CD8-positive, alpha-beta memory T cell (primary cell): ENCODE data around the gene LMAN2L. TPM values are rescaled to one million over a fixed set of nuclear protein-coding genes. Genes with fewer than 3 reads are reported as not detected.

Experiments
- CTCF ChIA-PET: fragments of 350-600 bp; sonication (Branson Sonifier 250); formaldehyde crosslinking; loops from one replicate; lab custom pipeline; 2021; ENCODE audit warnings: antibody characterized with exemption; lab: Charles Lee
- POLR2A ChIA-PET: fragments of 350-600 bp; sonication (Branson Sonifier 250); formaldehyde crosslinking; loops from one replicate; lab custom pipeline; 2021; ENCODE audit warnings: antibody characterized with exemption; lab: Charles Lee
- DNase-seq, 5 donors: peaks; one replicate each; pipeline versions ENCODE4 v3.0.0 to v3.0.0-alpha.2; 2020 to 2022; ENCODE audit warnings: mixed read lengths in 1 of 5
- H3K27ac ChIP-seq: one replicate; pipeline ENCODE4 v1.7.0; 2013; ENCODE audit warnings: low read depth, mild to moderate bottlenecking, low read length, moderate library complexity
- H3K27me3 ChIP-seq: 2 replicates; pipeline ENCODE4 v1.7.0; 2013; ENCODE audit warnings: low read length, mild to moderate bottlenecking; ENCODE audit not compliant: insufficient read depth, poor library complexity, severe bottlenecking
- H3K36me3 ChIP-seq: 2 replicates; pipeline ENCODE4 v1.7.0; 2013; ENCODE audit warnings: mild to moderate bottlenecking, low read length, moderate library complexity; ENCODE audit not compliant: insufficient read depth
- H3K4me1 ChIP-seq: 2 replicates; pipeline ENCODE4 v1.7.0; 2013; ENCODE audit warnings: mild to moderate bottlenecking, low read length, moderate library complexity; ENCODE audit not compliant: insufficient read depth
- H3K4me3 ChIP-seq: 2 replicates; pipeline ENCODE4 v1.7.0; 2013; ENCODE audit warnings: mild to moderate bottlenecking, low read length
- H3K9me3 ChIP-seq: 2 replicates; pipeline ENCODE4 v1.7.0; 2013; ENCODE audit warnings: mild to moderate bottlenecking, low read length
- H3K27ac Mint-ChIP-seq, 8 donors: one replicate each; pipeline ENCODE4 v1.8.0; 2020 to 2021; ENCODE audit warnings: mixed read lengths in 8 of 8, mild to moderate bottlenecking in 6 of 8, inconsistent platforms in 3 of 8, moderate library complexity in 3 of 8
- H3K27me3 Mint-ChIP-seq, 2 donors: one replicate each; pipeline ENCODE4 v1.8.0; 2020 to 2021; ENCODE audit warnings: mixed read lengths in 2 of 2, mild to moderate bottlenecking in 1 of 2, moderate library complexity in 1 of 2
- H3K36me3 Mint-ChIP-seq, 3 donors: one replicate each; pipeline ENCODE4 v1.8.0; 2020 to 2021; ENCODE audit warnings: mixed read lengths in 3 of 3, inconsistent platforms in 1 of 3, mild to moderate bottlenecking in 1 of 3
- H3K4me1 Mint-ChIP-seq, 3 donors: one replicate each; pipeline ENCODE4 v1.8.0; 2020 to 2021; ENCODE audit warnings: mixed read lengths in 3 of 3, inconsistent platforms in 1 of 3, mild to moderate bottlenecking in 1 of 3
- H3K4me3 Mint-ChIP-seq, 7 donors: one replicate each; pipeline ENCODE4 v1.8.0; 2020 to 2021; ENCODE audit warnings: mixed read lengths in 7 of 7, mild to moderate bottlenecking in 6 of 7, moderate library complexity in 4 of 7, inconsistent platforms in 2 of 7
- H3K9me3 Mint-ChIP-seq, 5 donors: one replicate each; pipeline ENCODE4 v1.8.0; 2020 to 2022; ENCODE audit warnings: mixed read lengths in 5 of 5, mild to moderate bottlenecking in 3 of 5, moderate library complexity in 2 of 5, inconsistent platforms in 1 of 5
- polyA plus RNA-seq: library from polyadenylated mRNA; unstranded; fragments of 300-500 nt; fragmentation: Illumina TruSeq; gene quantifications from one replicate; pipeline ENCODE4 v1.2.3, GENCODE V29; 2021
- total RNA-seq, 2 experiments: library from RNA; stranded (reverse); gene quantifications; one replicate each; pipeline ENCODE4 v1.2.3, GENCODE V29; 2021

The LMAN2L gene
- total and polyA plus RNA-seq, 3 experiments from 2014 or later: 9.4 to 25.9 (median 9.9) TPM

GRCh38 chr2:96685577-96686459, 54.0 kb downstream of the LMAN2L start:
- peaks cover 5 to 13% of the 10 kb centered on the region in 2 donors for H3K27me3 Mint-ChIP-seq
- ChIA-PET CTCF (no interaction called here), POLR2A (no interaction called here)
- Histone ChIP-seq H3K27me3 (no peaks in the 10 kb centered on the region), H3K4me3 (no peak overlapping the region), H3K27ac (no peak overlapping the region), H3K9me3 (no peaks in the 10 kb centered on the region), H3K4me1 (no peaks in the 10 kb centered on the region), H3K36me3 (no peaks in the 10 kb centered on the region)
- H3K4me3 Mint-ChIP-seq: no peak overlapping the region
- no peaks in the 10 kb centered on the region for H3K36me3 Mint-ChIP-seq
- H3K27ac Mint-ChIP-seq: no peak overlapping the region
- H3K9me3 Mint-ChIP-seq: no peaks in the 10 kb centered on the region
- DNase-seq: no peak
- no peaks in the 10 kb centered on the region for H3K4me1 Mint-ChIP-seq

GRCh38 chr2:96684883-96685576, 54.8 kb downstream of the LMAN2L start:
- no peaks in the 10 kb centered on the region for H3K27me3 ChIP-seq
- no peak overlapping the region for H3K4me3 ChIP-seq
- no peak overlapping the region for H3K27ac ChIP-seq
- Mint-ChIP-seq H3K27ac (no peak overlapping the region), H3K4me3 (no peak overlapping the region), H3K4me1 (no peaks in the 10 kb centered on the region), H3K27me3 (peaks cover 5 to 13% of the 10 kb centered on the region in 2 donors), H3K9me3 (no peaks in the 10 kb centered on the region), H3K36me3 (no peaks in the 10 kb centered on the region)
- H3K36me3 ChIP-seq: no peaks in the 10 kb centered on the region
- CTCF ChIA-PET: no interaction called here
- DNase-seq: no peak
- H3K9me3 ChIP-seq: no peaks in the 10 kb centered on the region
- H3K4me1 ChIP-seq: no peaks in the 10 kb centered on the region
- POLR2A ChIA-PET: interaction anchor here (0.6 kb wide), 1 partner anchor 18 kb away, joined by 3 read pairs; no protein-coding TSS in a partner anchor

- POLR2A ChIA-PET: interaction anchor here (0.6 kb wide), 1 partner anchor 19 kb away, joined by 3 read pairs; no protein-coding TSS in a partner anchor
Observed at GRCh38 chr2:96683972-96684820, 55.7 kb downstream of the LMAN2L start.

GRCh38 chr2:96683307-96683706, 56.6 kb downstream of the LMAN2L start:
- Histone ChIP-seq H3K27me3 (no peaks in the 10 kb centered on the region), H3K4me1 (no peaks in the 10 kb centered on the region), H3K9me3 (no peaks in the 10 kb centered on the region), H3K36me3 (no peaks in the 10 kb centered on the region), H3K27ac (no peak overlapping the region), H3K4me3 (no peak overlapping the region)
- Mint-ChIP-seq H3K27me3 (peaks cover 6 to 17% of the 10 kb centered on the region in 2 donors), H3K4me3 (no peak overlapping the region), H3K36me3 (no peaks in the 10 kb centered on the region), H3K9me3 (no peaks in the 10 kb centered on the region), H3K27ac (no peak overlapping the region), H3K4me1 (no peaks in the 10 kb centered on the region)
- CTCF ChIA-PET: no interaction called here
- DNase-seq: no peak
- POLR2A ChIA-PET: no interaction called here

More at GRCh38 chr2:96683972-96684820, 55.7 kb downstream of the LMAN2L start:
- Histone ChIP-seq H3K4me1 (no peaks in the 10 kb centered on the region), H3K4me3 (no peak overlapping the region), H3K27me3 (no peaks in the 10 kb centered on the region), H3K9me3 (no peaks in the 10 kb centered on the region), H3K36me3 (no peaks in the 10 kb centered on the region), H3K27ac (no peak overlapping the region)
- H3K4me1 Mint-ChIP-seq: no peaks in the 10 kb centered on the region
- no peak overlapping the region for H3K27ac Mint-ChIP-seq
- no peak overlapping the region for H3K4me3 Mint-ChIP-seq
- DNase-seq: no peak
- H3K9me3 Mint-ChIP-seq: no peaks in the 10 kb centered on the region
- CTCF ChIA-PET: no interaction called here
- peaks cover 6 to 17% of the 10 kb centered on the region in 2 donors for H3K27me3 Mint-ChIP-seq
- no peaks in the 10 kb centered on the region for H3K36me3 Mint-ChIP-seq

- POLR2A ChIA-PET: no interaction called here
- Histone ChIP-seq H3K4me1 (no peaks in the 10 kb centered on the region), H3K27me3 (no peaks in the 10 kb centered on the region), H3K27ac (no peak overlapping the region), H3K36me3 (no peaks in the 10 kb centered on the region), H3K4me3 (no peak overlapping the region), H3K9me3 (no peaks in the 10 kb centered on the region)
- H3K4me3 Mint-ChIP-seq: no peak overlapping the region
- no peak overlapping the region for H3K27ac Mint-ChIP-seq
- DNase-seq: no peak
- H3K4me1 Mint-ChIP-seq: no peaks in the 10 kb centered on the region
- peaks cover 5 to 11% of the 10 kb centered on the region in 2 donors for H3K27me3 Mint-ChIP-seq
- CTCF ChIA-PET: no interaction called here
- H3K36me3 Mint-ChIP-seq: no peaks in the 10 kb centered on the region
- no peaks in the 10 kb centered on the region for H3K9me3 Mint-ChIP-seq
Observed at GRCh38 chr2:96681540-96681939, 58.3 kb downstream of the LMAN2L start.

GRCh38 chr2:96680561-96681141, 59.2 kb downstream of the LMAN2L start:
- H3K36me3 Mint-ChIP-seq: no peaks in the 10 kb centered on the region
- POLR2A ChIA-PET: no interaction called here
- CTCF ChIA-PET: no interaction called here

GRCh38 chr2:96679848-96680247, 60.0 kb downstream of the LMAN2L start:
- H3K4me3 ChIP-seq: no peak overlapping the region
- H3K4me3 Mint-ChIP-seq: no peak overlapping the region
- H3K27ac Mint-ChIP-seq: no peak overlapping the region
- H3K27me3 Mint-ChIP-seq: peaks cover 4 to 11% of the 10 kb centered on the region in 2 donors
- H3K27me3 ChIP-seq: no peaks in the 10 kb centered on the region
- ChIA-PET CTCF (no interaction called here), POLR2A (no interaction called here)
- no peaks in the 10 kb centered on the region for H3K9me3 Mint-ChIP-seq
- no peaks in the 10 kb centered on the region for H3K9me3 ChIP-seq
- H3K36me3 ChIP-seq: no peaks in the 10 kb centered on the region
- H3K4me1 Mint-ChIP-seq: no peaks in the 10 kb centered on the region
- no peak overlapping the region for H3K27ac ChIP-seq
- DNase-seq: no peak
- no peaks in the 10 kb centered on the region for H3K4me1 ChIP-seq
- no peaks in the 10 kb centered on the region for H3K36me3 Mint-ChIP-seq

More at GRCh38 chr2:96680561-96681141, 59.2 kb downstream of the LMAN2L start:
- no peak for DNase-seq
- Mint-ChIP-seq H3K27me3 (peaks cover 4 to 11% of the 10 kb centered on the region in 2 donors), H3K4me3 (no peak overlapping the region), H3K9me3 (no peaks in the 10 kb centered on the region), H3K4me1 (no peaks in the 10 kb centered on the region), H3K27ac (no peak overlapping the region)
- Histone ChIP-seq H3K36me3 (no peaks in the 10 kb centered on the region), H3K4me1 (no peaks in the 10 kb centered on the region), H3K27ac (no peak overlapping the region), H3K9me3 (no peaks in the 10 kb centered on the region), H3K27me3 (no peaks in the 10 kb centered on the region), H3K4me3 (no peak overlapping the region)
